HepG2 (cell line): ENCODE results near the gene KCTD19. TPM values are rescaled to one million over a fixed set of nuclear protein-coding genes. Genes with fewer than 3 reads are reported as not detected.

ENCODE experiments used
- AGO1 ChIP-seq: fragments of 200-400 bp; formaldehyde crosslinking; IDR thresholded peaks from 2 replicates; pipeline ENCODE4 v1.6.1; 2017; ENCODE audit warnings: mild to moderate bottlenecking, low read depth, low read length, moderate library complexity; ENCODE audit not compliant: poor library complexity, severe bottlenecking
- BRF2 ChIP-seq: sonication (generic); formaldehyde crosslinking; IDR thresholded peaks from 2 replicates; pipeline ENCODE4 v1.8.1; 2022; ENCODE audit warnings: mild to moderate bottlenecking, missing genetic modification reagents
- CBX2 ChIP-seq, 2 experiments: fragments of 200-600 bp in 1 of 2; sonication (generic); formaldehyde crosslinking in 1 of 2; IDR thresholded peaks; 2 replicates each; pipeline versions ENCODE4 v1.7.0 to v1.8.1; 2018 to 2022; ENCODE audit warnings: low read depth in 2 of 2, low read length in 1 of 2, mild to moderate bottlenecking in 1 of 2, missing genetic modification reagents in 1 of 2
- CHCHD3 ChIP-seq: sonication (generic); formaldehyde crosslinking; IDR thresholded peaks from 2 replicates; pipeline ENCODE4 v1.8.0; 2022; ENCODE audit warnings: mild to moderate bottlenecking, missing genetic modification reagents, moderate library complexity
- GFI1 ChIP-seq: sonication (generic); formaldehyde crosslinking; IDR thresholded peaks from 2 replicates; pipeline ENCODE4 v1.5.0; 2020; ENCODE audit warnings: missing genetic modification reagents, mild to moderate bottlenecking, borderline replicate concordance
- HHEX ChIP-seq: IDR thresholded peaks from 2 replicates; pipeline ENCODE4 v1.6.1; 2016; ENCODE audit warnings: control low read depth
- ISX ChIP-seq: sonication (generic); formaldehyde crosslinking; conservative IDR thresholded peaks from 2 replicates; pipeline ENCODE4 v1.5.0; 2020; ENCODE audit warnings: missing genetic modification reagents
- KMT2A ChIP-seq: sonication (generic); formaldehyde crosslinking; IDR thresholded peaks from 2 replicates; pipeline ENCODE4 v1.4.0; 2020; ENCODE audit warnings: missing genetic modification reagents
- MED13 ChIP-seq: sonication (generic); formaldehyde crosslinking; IDR thresholded peaks from 2 replicates; pipeline ENCODE4 v1.5.0; 2020; ENCODE audit warnings: missing genetic modification reagents
- NFE2L2 ChIP-seq: fragments of 150-350 bp; IDR thresholded peaks from 2 replicates; pipeline ENCODE4 v1.6.1; 2014; ENCODE audit warnings: low read length
- NFKBIZ ChIP-seq: IDR thresholded peaks from 2 replicates; pipeline ENCODE4 v1.6.1; 2018; ENCODE audit warnings: missing genetic modification reagents, missing compliant biosample characterization
- NR2F1 ChIP-seq, 2 experiments: fragments of 450-650 bp in 1 of 2; formaldehyde crosslinking in 1 of 2; IDR thresholded peaks; 2 replicates each; pipeline versions ENCODE4 v1.5.0 to v1.6.1; 2016 to 2020; ENCODE audit warnings: mild to moderate bottlenecking in 1 of 2, missing compliant biosample characterization in 1 of 2, missing genetic modification reagents in 1 of 2, moderate library complexity in 1 of 2
- RAD21 ChIP-seq: fragments of 450-650 bp; formaldehyde crosslinking; IDR thresholded peaks from 2 replicates; pipeline ENCODE4 v1.5.0; 2020; ENCODE audit warnings: mild to moderate bottlenecking
- RELA ChIP-seq: sonication (generic); formaldehyde crosslinking; IDR thresholded peaks from 2 replicates; pipeline ENCODE4 v1.4.0; 2020; ENCODE audit warnings: missing genetic modification reagents
- RNF219 ChIP-seq: sonication (generic); formaldehyde crosslinking; IDR thresholded peaks from 2 replicates; pipeline ENCODE4 v1.5.0; 2020; ENCODE audit warnings: mild to moderate bottlenecking, missing genetic modification reagents
- SCMH1 ChIP-seq: sonication (generic); formaldehyde crosslinking; IDR thresholded peaks from 2 replicates; pipeline ENCODE4 v1.9.0; 2021; ENCODE audit warnings: missing genetic modification reagents, mild to moderate bottlenecking, borderline replicate concordance
- SP2 ChIP-seq: sonication (generic); formaldehyde crosslinking; IDR thresholded peaks from 2 replicates; pipeline ENCODE4 v1.5.1; 2020; ENCODE audit warnings: mild to moderate bottlenecking, missing genetic modification reagents
- SRSF4 ChIP-seq: fragments of 200-400 bp; formaldehyde crosslinking; IDR thresholded peaks from one replicate; pipeline ENCODE4 v1.6.1; 2018; ENCODE audit warnings: mild to moderate bottlenecking, low read depth, low read length, moderate library complexity; ENCODE audit not compliant: poor library complexity, severe bottlenecking
- SYNCRIP ChIP-seq: fragments of 200-400 bp; formaldehyde crosslinking; IDR thresholded peaks from 2 replicates; pipeline ENCODE4 v1.6.1; 2018; ENCODE audit warnings: mild to moderate bottlenecking, low read depth, low read length; ENCODE audit not compliant: insufficient read depth
- THRA ChIP-seq: sonication (generic); formaldehyde crosslinking; IDR thresholded peaks from 2 replicates; pipeline ENCODE4 v1.4.0; 2020; ENCODE audit warnings: missing genetic modification reagents, borderline replicate concordance
- YEATS4 ChIP-seq: sonication (generic); formaldehyde crosslinking; IDR thresholded peaks from 2 replicates; pipeline ENCODE4 v1.4.0; 2020; ENCODE audit warnings: missing genetic modification reagents, borderline replicate concordance
- ZNF451 ChIP-seq: sonication (generic); formaldehyde crosslinking; IDR thresholded peaks from 2 replicates; pipeline ENCODE4 v1.5.0; 2020; ENCODE audit warnings: mild to moderate bottlenecking, missing genetic modification reagents
- ZSCAN31 ChIP-seq: sonication (generic); formaldehyde crosslinking; IDR thresholded peaks from 2 replicates; pipeline ENCODE4 v1.5.0; 2020; ENCODE audit warnings: low read depth, mild to moderate bottlenecking, missing genetic modification reagents
- polyA plus RNA-seq, 8 experiments: library from polyadenylated mRNA; depleted of rRNA in 3 of 8; stranded (reverse) in 7 of 8; unstranded in 1 of 8; fragments of >200 nt; fragmentation: Illumina TruSeq in 4 of 8; extraction: Trizol in 4 of 8; gene quantifications; 2 replicates each; pipeline versions ENCODE4 v1.2.1 to v1.2.3, GENCODE V29; 2011 to 2016; ENCODE audit warnings: low read depth in 4 of 8, missing spikeins in 1 of 8, mixed read lengths in 1 of 8; ENCODE audit not compliant: insufficient read depth in 1 of 8
- total RNA-seq, 5 experiments: library from RNA; depleted of rRNA; stranded (reverse); fragments of >200 nt; fragmentation: Illumina TruSeq; extraction: Trizol; gene quantifications; 2 replicates each; pipeline ENCODE4 v1.2.3, GENCODE V29; 2016; ENCODE audit warnings: low read depth in 1 of 5

KCTD19 gene
- total and polyA plus RNA-seq, 2 of the 13 experiments (the other 11 are each of a cell fraction or from before 2014, with no cell fraction given) = not detected

GRCh38 chr16:67279296-67280089, 47.0 kb downstream of the KCTD19 start, which contains the start of gene PLEKHG4 (continued):
- TF ChIP-seq RNF219 (CRISPR knock-in tag) (no peak; the same call in 1 of the 2 replicates), ISX (CRISPR knock-in tag) (no peak), ZNF451 (CRISPR knock-in tag) (peak; percentile 94), YEATS4 (CRISPR knock-in tag) (0 out of 2 replicates have a peak, but pooled peaks have one; percentile 42), NFKBIZ (CRISPR knock-in tag) (peak; percentile 28; the same call in 1 of the 2 replicates), SYNCRIP (no peak), HHEX (CRISPR knock-in tag) (no peak), AGO1 (peak; percentile 33), CBX2 (IDR thresholded peaks at IDR 0.05; ENCODE audit: low read depth, low read length) (no peak), CBX2 (CRISPR knock-in tag; IDR thresholded peaks at IDR 0.05; ENCODE audit: low read depth) (peak; percentile 49; the same call in 1 of the 2 replicates), MED13 (peak; percentile 43; the same call in 1 of the 2 replicates), RAD21 (peak; percentile 94), SRSF4 (no peak), BRF2 (CRISPR knock-in tag) (no peak; the same call in 1 of the 2 replicates), NFE2L2 (no peak), RELA (CRISPR knock-in tag) (no peak), SCMH1 (CRISPR knock-in tag) (no peak), THRA (CRISPR knock-in tag) (no peak), NR2F1 (CRISPR knock-in tag; IDR thresholded peaks at IDR 0.05) (no peak), SP2 (no peak), GFI1 (CRISPR knock-in tag) (peak; percentile 70; the same call in 1 of the 2 replicates), KMT2A (CRISPR knock-in tag) (no peak), ZSCAN31 (CRISPR knock-in tag) (peak; percentile 90), CHCHD3 (CRISPR knock-in tag) (no peak; the same call in 1 of the 2 replicates)
